HUES6 (cell line): ENCODE data around the gene NDST3.

Experiments
- H3K27ac ChIP-seq: 2 replicates; pipeline ENCODE4 v1.7.0; 2013; ENCODE audit warnings: low read depth, mild to moderate bottlenecking, low read length, inconsistent platforms
- H3K27me3 ChIP-seq: 2 replicates; pipeline ENCODE4 v1.6.1; 2013; ENCODE audit warnings: low read length; ENCODE audit not compliant: control insufficient read depth, insufficient read depth
- H3K36me3 ChIP-seq: 2 replicates; pipeline ENCODE4 v1.6.1; 2013; ENCODE audit warnings: low read length; ENCODE audit not compliant: control insufficient read depth, insufficient read depth
- H3K4me1 ChIP-seq: 2 replicates; pipeline ENCODE4 v1.6.1; 2013; ENCODE audit warnings: low read length; ENCODE audit not compliant: control insufficient read depth, insufficient read depth
- H3K4me3 ChIP-seq: 2 replicates; pipeline ENCODE4 v1.5.1; 2013; ENCODE audit warnings: low read depth, low read length
- H3K9ac ChIP-seq: one replicate; pipeline ENCODE4 v1.6.1; 2013; ENCODE audit warnings: mild to moderate bottlenecking, low read length
- H3K9me3 ChIP-seq: 2 replicates; pipeline ENCODE4 v1.6.1; 2013; ENCODE audit warnings: low read depth, low read length; ENCODE audit not compliant: control insufficient read depth, insufficient read depth

NDST3 gene

DNA sequence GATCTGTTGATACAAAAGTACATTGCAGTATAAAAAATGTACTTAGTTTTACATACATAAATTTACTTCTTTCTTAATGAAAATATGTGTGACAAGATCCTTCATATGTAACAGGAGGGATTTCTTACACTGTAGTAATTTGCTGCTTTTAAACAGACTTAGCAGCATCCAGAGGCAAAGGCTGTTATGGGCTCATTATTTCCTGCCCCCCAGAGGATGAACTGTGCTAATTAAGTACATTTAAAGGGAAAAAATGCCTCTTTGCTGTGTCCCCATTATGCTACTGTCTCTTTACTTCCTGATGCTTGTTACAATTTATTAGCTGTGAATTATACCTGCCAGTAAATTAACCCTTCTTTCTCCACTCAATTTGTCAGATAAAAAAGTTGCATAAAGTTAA lies 47.1 kb downstream of the NDST3 start:
- no peak overlapping the region for H3K27ac ChIP-seq
- H3K36me3 ChIP-seq: no peaks in the 10 kb centered on the region
- H3K27me3 ChIP-seq: no peaks in the 10 kb centered on the region
- H3K4me1 ChIP-seq: peaks cover 12% of the 10 kb centered on the region
- H3K9ac ChIP-seq: no peak overlapping the region
- H3K9me3 ChIP-seq: no peaks in the 10 kb centered on the region; the same call in 1 of the 2 replicates
- no peak overlapping the region for H3K4me3 ChIP-seq

DNA sequence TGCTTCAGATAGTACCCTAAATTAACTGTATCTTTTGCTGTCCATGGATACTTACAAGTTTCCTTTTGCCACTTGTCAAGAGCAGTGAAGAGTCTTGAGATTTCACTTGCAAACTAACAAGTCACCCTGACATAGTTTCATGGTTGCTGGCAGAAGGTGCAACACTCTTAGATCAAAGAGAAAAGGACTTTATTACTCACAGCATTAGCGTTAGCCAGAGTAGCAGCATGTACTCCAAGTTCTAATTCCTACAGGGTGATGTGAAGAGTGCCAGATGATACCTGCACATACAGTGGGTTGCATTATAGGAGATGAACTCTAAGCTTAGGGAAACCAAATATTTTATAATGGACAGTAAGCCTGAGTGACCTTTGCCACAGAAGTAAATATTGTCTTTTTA lies 47.9 kb downstream of the NDST3 start:
- Histone ChIP-seq H3K27ac (no peak overlapping the region), H3K36me3 (no peaks in the 10 kb centered on the region), H3K9ac (no peak overlapping the region)

DNA sequence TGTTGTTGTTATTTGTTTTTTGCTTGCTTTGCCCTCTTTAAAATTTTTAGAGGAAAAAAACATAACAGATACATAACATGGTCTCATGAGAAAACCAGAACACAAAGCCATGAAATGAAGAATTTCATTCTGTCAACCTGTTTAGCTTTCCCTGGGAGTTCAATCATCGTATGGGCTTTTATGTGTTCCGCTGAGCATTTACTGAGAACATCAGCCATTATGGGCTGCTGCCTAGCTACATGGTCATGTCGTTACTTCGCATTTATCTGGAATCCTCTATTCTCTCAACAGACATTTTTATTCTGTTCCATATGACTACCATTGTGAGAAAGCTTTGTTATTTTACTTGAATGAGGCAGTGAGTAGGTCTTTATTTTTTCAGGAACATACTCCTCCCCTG lies 51.4 kb downstream of the NDST3 start:
- H3K4me3 ChIP-seq: no peak overlapping the region
- H3K4me1 ChIP-seq: peaks cover 16% of the 10 kb centered on the region
- no peak overlapping the region for H3K9ac ChIP-seq
- H3K36me3 ChIP-seq: no peaks in the 10 kb centered on the region
- H3K27me3 ChIP-seq: no peaks in the 10 kb centered on the region
- no peak overlapping the region for H3K27ac ChIP-seq
- no peaks in the 10 kb centered on the region; the same call in 1 of the 2 replicates for H3K9me3 ChIP-seq

More for the DNA sequence above, 47.9 kb downstream of the NDST3 start:
- H3K4me3 ChIP-seq: no peak overlapping the region
- H3K9me3 ChIP-seq: no peaks in the 10 kb centered on the region; the same call in 1 of the 2 replicates
- H3K4me1 ChIP-seq: peaks cover 18% of the 10 kb centered on the region
- H3K27me3 ChIP-seq: no peaks in the 10 kb centered on the region

DNA sequence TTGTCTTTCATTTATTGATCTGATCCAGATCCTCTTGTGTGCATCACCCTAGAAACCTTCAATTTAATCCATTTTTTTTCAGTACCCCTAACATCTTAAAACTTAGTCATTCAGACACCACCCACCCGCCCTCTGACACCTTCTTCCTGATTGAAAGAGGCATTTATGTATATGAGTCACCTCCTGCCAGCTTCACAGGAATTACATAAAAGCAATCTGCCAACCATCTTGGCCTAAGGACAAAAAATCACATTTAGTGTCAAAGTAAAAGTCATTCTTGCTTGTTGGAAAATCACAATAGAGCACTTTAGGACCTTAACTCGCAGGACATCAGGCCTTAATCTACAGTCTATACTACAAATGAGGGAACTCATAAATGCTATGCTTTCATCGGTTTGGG lies 52.1 kb downstream of the NDST3 start:
- no peak overlapping the region for H3K9ac ChIP-seq
- peaks cover 16% of the 10 kb centered on the region for H3K4me1 ChIP-seq
- H3K36me3 ChIP-seq: no peaks in the 10 kb centered on the region
- no peaks in the 10 kb centered on the region; the same call in 1 of the 2 replicates for H3K9me3 ChIP-seq
- H3K4me3 ChIP-seq: no peak overlapping the region
- no peak overlapping the region for H3K27ac ChIP-seq
- H3K27me3 ChIP-seq: no peaks in the 10 kb centered on the region

DNA sequence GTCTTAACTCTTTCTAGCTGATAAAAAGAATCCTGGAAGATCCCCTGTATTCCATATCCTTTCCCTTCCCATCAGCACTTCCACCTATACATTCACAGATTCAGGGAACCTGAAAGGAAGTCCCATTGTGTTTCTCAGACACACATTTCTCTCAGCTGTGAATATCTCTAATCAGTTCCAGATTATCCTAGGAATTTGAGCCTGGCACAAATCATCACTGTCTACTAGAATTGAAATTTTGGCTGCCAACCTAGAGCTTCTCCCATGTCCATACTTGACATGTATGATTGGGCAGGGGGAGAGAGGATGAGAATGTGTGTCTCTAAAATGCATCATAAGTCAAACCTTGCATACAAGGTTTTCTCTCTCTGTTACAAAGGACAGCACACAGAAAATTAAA lies 53.1 kb downstream of the NDST3 start:
- H3K27ac ChIP-seq: no peak overlapping the region

DNA sequence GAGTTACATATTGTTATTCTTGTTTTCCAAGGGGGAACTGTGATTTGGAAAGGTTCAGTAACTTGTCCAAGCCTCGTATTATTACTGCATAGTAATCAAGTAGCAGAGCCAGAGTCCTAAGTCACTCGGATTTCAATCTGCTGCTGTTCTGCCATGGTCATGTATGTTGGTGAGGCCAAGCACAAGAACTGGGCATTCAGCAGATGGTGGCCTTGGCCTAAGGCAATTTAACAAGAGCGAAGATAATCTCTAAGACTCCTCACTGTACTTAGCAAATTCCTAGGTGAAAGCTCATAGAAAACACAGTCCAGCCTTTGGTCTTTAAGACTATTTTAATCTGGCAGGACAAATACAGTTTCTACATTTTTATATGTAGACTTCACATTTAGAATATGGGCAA lies 64.8 kb downstream of the NDST3 start:
- Histone ChIP-seq H3K36me3 (no peaks in the 10 kb centered on the region), H3K27me3 (no peaks in the 10 kb centered on the region), H3K4me3 (no peak overlapping the region), H3K27ac (no peak overlapping the region), H3K4me1 (no peaks in the 10 kb centered on the region), H3K9ac (no peak overlapping the region), H3K9me3 (no peaks in the 10 kb centered on the region)

More for the DNA sequence above, 53.1 kb downstream of the NDST3 start:
- no peaks in the 10 kb centered on the region for H3K27me3 ChIP-seq
- H3K4me1 ChIP-seq: peaks cover 16% of the 10 kb centered on the region
- H3K36me3 ChIP-seq: no peaks in the 10 kb centered on the region
- H3K9ac ChIP-seq: no peak overlapping the region
- H3K9me3 ChIP-seq: no peaks in the 10 kb centered on the region; the same call in 1 of the 2 replicates
- H3K4me3 ChIP-seq: no peak overlapping the region

DNA sequence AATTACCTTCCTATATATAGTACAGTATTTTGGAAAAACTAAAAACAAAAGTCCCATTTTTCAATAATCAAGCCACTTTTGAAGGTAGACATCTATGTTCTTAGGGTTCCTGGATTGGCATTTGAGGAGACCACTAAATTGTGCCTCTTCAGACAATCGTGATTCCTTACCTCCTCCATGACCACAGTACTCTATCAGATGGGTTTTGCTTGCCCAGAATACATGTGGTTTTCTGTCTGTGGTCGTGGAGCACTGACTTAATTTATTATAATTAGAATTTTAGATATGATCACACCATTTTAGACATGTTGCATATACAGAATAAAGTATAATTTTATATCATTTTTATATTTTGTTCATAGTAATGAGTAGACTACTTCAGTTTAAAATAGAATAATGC lies 67.9 kb downstream of the NDST3 start:
- Histone ChIP-seq H3K27me3 (no peaks in the 10 kb centered on the region), H3K27ac (no peak overlapping the region), H3K4me3 (no peak overlapping the region), H3K36me3 (no peaks in the 10 kb centered on the region), H3K9me3 (no peaks in the 10 kb centered on the region), H3K9ac (no peak overlapping the region), H3K4me1 (no peaks in the 10 kb centered on the region)

DNA sequence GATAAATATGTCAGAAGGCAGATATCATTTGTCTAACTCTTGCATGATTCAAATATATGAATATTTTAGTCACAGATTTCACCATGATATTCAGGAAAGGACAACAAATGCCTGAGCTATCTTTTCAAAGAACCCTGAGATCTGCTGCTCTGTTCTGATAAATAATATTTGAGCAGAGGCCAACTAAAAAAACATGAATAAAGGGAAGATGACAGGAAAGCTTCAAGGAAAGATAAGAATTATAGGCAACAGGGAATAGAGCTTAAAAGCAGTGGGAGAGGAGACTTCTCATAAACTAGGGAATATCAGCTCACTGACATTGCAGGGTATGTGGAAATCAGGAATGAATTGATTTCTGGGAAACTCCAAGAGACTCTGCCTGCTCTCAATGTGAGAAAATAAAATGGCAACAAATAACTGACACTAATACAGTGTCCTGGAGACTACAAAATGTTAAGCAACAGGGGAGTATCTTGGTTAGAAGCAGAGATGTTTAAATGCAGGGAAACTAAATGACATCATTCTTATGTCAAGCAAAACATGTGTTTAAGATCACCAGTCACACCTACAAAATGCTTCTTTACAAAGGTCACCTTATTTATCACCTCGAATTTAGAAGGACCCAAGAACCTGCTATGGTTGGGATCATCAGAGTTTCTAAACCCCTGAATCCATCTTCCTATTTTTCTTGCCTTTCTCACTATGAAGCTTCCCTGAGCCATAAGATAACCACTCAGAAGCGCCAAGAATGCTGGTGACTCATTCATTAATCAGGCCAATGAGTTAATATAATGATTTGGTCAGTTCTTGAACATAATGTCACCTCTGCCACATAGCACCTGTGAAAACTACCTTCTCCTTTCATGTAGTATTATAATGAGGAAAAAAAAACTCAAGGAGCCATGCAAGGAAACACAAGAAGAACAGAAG lies 78.1 kb downstream of the NDST3 start:
- Histone ChIP-seq H3K4me1 (no peaks in the 10 kb centered on the region), H3K27ac (no peak overlapping the region), H3K27me3 (no peaks in the 10 kb centered on the region), H3K4me3 (no peak overlapping the region), H3K9me3 (no peaks in the 10 kb centered on the region), H3K36me3 (no peaks in the 10 kb centered on the region), H3K9ac (no peak overlapping the region)

DNA sequence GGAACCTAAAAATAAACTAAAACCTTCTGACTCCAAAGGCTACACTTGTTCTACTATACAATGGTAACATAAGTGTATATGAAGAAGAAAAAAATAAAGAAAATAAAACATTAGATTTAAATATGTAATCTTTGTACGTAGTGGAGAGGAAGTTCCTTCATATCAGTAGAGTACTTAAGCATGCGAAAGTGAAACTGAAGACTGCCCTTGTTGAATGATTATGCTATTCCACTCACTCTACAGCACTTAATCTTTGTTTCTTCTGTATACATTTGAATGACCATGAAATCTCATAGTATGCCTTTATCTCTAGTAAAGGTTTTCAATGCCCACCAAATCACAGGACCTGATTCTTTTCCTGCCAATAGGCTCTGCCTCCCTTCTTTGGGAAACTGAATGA lies 78.9 kb downstream of the NDST3 start:
- no peaks in the 10 kb centered on the region for H3K36me3 ChIP-seq

DNA sequence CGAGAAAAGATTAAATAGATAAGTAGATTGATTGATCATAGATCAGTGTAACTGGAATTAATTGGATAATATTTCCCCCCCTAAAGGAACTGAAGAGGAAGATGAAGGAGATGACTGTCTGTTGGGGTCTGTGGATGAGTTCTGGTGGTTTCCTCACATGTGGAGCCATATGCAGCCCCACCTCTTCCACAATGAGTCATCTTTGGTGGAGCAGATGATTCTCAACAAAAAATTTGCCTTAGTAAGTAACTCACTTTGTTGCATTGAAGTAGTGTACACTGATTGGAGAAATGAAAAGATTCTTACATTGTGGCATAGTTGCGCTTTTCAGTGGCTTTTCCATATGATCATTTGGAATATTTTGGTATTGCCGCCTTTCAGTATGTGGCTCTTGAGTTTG lies 80.4 kb downstream of the NDST3 start:
- H3K27ac ChIP-seq: no peak overlapping the region
- no peaks in the 10 kb centered on the region for H3K9me3 ChIP-seq
- no peaks in the 10 kb centered on the region for H3K4me1 ChIP-seq
- no peak overlapping the region for H3K9ac ChIP-seq
- no peaks in the 10 kb centered on the region for H3K27me3 ChIP-seq
- H3K4me3 ChIP-seq: no peak overlapping the region
- no peaks in the 10 kb centered on the region for H3K36me3 ChIP-seq

More for the DNA sequence above, 78.9 kb downstream of the NDST3 start:
- H3K27ac ChIP-seq: no peak overlapping the region
- no peak overlapping the region for H3K4me3 ChIP-seq
- no peaks in the 10 kb centered on the region for H3K27me3 ChIP-seq
- H3K9me3 ChIP-seq: no peaks in the 10 kb centered on the region
- no peaks in the 10 kb centered on the region for H3K4me1 ChIP-seq
- H3K9ac ChIP-seq: no peak overlapping the region

DNA sequence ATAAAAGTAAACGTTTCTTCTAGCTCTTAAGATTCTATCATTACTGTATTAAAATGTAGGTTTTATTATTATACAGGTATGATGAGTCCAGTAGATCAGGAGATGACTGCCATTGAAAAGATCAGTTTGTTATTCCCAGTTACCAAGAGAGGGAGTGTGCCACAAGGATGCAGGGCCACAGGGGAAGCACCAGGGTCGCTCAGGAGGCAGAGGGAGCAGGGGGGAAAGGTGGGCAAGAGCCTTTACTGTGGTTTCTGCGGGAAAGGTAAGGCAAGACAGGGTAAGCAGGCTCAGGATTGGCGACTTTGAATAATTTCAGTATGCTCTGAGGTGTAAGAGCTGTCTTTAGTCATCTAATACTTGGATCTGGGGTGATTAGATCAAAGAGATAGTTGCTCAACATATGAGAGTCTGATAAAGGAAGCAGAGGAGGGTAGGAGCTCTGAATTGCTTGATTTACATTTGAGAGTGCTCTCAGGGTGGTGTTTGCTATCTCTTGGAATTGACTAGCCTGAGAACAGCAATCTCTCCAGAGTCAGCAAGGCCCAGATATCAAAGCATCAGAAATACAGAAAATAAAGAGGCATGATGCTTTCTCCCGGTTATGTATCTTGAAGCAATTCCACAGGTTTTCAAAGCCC lies 86.0 kb downstream of the NDST3 start:
- Histone ChIP-seq H3K9me3 (no peaks in the 10 kb centered on the region), H3K4me3 (no peak overlapping the region), H3K27ac (no peak overlapping the region), H3K36me3 (no peaks in the 10 kb centered on the region), H3K9ac (no peak overlapping the region), H3K27me3 (no peaks in the 10 kb centered on the region), H3K4me1 (peaks cover 7% of the 10 kb centered on the region)
